GM21619 (cell line): ENCODE data around the gene YBX3.
A peak's percentile ranks its signal among the peaks of the same experiment; 100 is the strongest.
"Not testable (repeated sequence)": the region's sequence is repeated elsewhere in the genome, so short reads cannot be mapped to it uniquely, and the experiment has no call there.

Experiments
- ATAC-seq: cut with Tn5 transposase; IDR thresholded peaks from one replicate; pipeline ENCODE4 v1.9.1; 2021; ENCODE audit not compliant: unreplicated experiment

The YBX3 gene

DNA sequence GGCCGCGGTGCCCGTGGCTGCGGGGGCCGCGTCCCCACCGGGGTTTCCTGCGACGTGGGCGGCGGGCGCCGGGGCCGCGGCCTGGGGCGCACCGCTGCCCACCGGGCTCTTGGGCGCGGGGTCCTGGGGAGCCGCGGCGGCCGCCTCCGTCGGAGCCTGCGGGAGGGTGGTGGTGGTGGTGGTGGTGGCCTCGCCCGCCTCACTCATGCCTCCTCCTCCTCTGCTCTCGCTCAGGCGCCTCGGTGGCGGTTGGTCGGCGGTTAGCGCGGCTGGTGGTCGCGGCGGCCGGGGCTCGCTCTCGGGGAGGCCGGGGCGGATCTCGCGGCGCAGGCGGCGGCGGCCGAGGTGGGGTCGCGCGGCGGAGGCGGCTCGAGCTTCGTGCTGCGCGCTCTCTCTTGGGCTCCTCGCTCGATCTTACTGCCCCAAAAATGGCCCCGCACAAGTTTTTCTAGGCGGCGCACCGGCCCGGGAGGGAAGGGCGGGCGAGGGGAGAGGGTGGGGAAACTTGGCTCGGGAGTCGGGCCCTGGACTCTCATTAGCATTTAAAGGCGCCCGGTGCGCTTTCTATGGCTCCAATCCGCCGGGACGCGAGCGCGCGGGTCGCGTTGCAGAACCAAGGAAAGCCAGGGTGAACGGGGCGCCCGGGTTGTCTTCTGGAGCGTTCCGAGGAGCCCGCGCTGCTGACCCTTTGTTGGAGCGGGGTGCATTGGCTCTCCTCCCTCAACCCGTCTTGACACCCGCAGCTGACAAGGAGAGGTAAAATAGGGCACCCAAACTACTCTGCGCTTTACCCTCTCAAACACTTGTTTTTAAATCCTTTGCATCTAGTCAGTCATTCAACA is at the start of gene YBX3:
Gene YBX3, minus strand, starts transcription at position 419 of the 842 bp plus-strand sequence. Its CDS starts 212 bp downstream, at position 207.
- peak; percentile 47 for ATAC-seq

GRCh38 chr12:10771132-10771733 is 48.1 kb upstream of the YBX3 start:
- no peak for ATAC-seq

- no peak for ATAC-seq
These were observed 36.5 kb upstream of the YBX3 start for GRCh38 chr12:10759657-10760056.

DNA sequence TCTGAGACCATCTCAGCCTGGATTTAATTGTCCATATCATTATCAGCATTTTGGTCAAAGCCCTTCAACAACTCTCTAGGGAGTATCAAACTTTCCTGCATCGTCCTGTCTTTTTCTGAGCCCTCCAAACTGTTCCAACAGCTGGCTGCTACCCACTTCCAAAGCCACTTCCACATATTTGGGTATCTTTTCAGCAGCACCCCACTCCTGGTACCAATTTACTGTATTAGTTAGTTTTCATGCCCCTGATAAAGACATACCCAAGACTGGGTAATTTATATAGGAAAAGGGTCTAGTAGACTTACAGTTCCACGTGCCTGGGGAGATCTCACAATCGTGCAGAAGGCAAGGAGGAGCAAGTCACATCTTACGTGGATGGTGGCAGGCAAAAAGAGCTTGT is 33.1 kb upstream of the YBX3 start:
- ATAC-seq = no peak

GRCh38 chr12:10753059-10753458 is 29.9 kb upstream of the YBX3 start:
- no peak for ATAC-seq

- ATAC-seq = no peak
These were observed 27.2 kb upstream of the YBX3 start for GRCh38 chr12:10750385-10750727.

DNA sequence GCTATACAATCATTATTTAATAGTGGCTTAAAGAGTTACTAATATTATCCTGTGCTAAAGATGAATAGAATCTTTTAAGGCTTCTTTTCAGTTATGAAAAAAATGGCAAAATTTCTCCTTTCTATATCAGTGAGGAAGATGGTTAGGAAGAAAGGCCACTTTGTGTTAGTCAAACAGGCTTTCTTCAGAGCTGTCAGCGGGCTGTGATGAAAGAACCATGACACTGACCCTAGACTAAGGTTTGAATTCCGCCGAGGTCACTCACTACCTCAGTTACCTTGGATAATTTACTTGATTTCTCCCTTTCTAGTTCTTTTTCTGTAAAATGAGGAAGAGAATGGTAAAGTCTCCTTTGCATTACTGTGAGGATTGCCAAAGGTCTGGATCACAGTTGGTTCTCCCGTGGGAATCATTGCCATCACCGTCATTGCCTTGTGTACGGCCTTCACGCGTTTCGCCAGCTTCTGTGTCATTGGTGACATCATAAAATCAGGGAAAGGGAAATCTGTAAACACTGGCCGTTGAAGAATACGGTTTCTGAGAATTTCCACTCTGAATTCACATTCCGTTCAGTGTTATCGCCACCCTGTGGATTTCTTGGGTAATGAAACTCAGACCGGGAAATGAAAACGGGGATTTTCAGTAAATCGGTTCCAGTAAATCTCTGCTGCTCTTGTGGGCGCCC is 26.7 kb upstream of the YBX3 start:
- ATAC-seq = peak; percentile 95

DNA sequence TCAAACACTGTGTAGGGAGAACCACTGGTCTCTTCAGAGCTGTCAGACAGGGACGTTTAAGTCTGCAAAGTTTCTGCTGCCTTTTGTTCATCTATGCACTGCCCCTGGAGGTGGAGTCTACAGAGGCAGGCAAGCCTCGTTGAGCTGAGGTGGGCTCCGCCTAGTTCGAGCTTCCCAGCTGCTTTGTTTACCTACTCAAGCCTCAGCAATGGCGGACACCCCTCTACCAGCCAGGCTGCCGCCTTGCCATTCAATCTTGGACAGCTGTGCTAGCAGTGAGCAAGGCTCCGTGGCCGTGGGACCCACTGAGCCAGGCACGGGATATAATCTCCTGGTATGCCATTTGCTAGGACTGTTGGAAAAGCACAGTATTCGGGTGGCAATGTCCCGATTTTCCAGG is 24.6 kb upstream of the YBX3 start:
- no peak for ATAC-seq

GRCh38 chr12:10743420-10743819 is 20.3 kb upstream of the YBX3 start:
- ATAC-seq = not testable (repeated sequence)

DNA sequence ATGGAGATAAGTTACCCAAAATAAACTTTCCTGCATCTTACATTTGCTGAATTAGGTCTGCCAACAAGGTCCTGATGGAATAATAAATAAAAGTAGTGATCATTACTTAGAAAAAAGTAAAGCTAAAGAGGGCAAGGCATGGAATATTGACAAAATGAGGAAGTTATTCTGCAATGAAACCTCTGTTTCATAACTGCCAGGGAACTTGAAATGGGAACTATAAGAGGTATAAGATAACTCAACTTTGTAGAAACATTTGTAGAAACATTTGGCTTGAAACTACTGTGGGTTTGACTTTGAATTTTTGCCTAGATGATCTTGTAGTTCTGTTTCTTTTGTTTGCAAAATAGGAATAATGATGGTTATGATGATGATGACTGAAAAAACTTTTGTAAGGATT is 18.7 kb upstream of the YBX3 start:
- no peak for ATAC-seq

GRCh38 chr12:10740182-10740581 is 17.1 kb upstream of the YBX3 start:
- ATAC-seq = peak; percentile 37

DNA sequence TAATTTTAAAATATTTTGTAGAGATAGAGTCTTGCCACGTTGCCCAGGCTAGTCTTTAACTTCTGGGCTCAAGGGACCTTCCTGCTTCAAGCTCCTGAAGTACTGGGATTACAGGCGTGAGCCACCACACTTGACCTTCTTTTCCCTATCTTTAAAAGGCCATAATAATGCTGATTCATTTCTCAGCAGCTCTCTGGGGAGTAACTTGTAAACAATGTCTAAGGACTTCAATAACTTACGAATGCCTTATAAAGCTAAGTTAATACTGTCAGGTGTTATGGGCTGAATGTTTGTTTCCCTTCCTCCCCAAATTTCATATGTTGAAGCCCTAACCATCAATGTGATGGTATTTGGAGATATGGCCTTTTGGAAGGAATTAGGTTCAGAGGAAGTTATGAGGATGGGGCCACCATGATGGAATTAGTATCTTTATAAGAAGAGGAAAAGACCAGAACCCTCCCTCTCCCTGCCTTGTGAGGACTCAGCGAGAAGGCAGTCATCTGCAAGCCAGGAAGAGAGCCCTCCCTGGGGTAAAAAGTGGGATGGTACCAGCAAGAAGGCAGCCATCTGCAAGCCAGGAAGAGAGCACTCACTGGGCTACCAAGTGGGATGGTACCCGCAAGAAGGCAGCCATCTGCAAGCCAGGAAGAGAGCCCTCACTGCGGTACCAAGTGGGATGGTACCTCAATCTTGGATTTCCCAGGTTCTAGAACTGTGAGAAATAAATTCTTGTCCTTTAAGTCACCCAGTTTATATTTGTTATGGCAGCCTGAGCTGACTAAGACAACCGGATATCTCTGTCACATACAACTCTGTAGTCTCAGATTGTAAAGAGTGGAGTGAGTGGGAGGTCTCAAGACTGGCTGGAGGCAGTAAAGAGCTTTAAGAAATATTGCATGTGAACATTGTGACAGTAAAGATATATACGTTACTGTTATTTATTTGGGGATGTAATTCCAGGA is 16.3 kb upstream of the YBX3 start:
- no peak for ATAC-seq

- no peak for ATAC-seq
These were observed 14.1 kb upstream of the YBX3 start for GRCh38 chr12:10737249-10737648.

DNA sequence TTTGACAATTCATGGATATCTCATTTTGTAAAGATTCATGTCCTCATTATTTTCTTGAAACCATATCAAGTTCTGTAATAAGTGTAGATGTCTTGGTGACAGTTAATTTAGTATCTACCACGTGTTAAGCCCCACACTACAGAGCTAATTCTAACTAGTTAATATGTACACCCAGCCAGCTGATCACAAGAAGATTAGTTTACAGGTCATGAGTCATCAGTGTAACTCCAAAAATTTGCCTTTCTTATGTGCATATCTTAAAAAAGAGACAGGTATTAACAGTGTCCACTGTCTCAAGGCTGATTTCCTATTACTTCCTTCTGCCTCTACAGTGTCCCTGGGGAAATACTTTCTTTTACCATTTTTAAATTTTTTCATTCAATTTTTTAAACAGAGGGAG is 13.3 kb upstream of the YBX3 start:
- no peak for ATAC-seq

DNA sequence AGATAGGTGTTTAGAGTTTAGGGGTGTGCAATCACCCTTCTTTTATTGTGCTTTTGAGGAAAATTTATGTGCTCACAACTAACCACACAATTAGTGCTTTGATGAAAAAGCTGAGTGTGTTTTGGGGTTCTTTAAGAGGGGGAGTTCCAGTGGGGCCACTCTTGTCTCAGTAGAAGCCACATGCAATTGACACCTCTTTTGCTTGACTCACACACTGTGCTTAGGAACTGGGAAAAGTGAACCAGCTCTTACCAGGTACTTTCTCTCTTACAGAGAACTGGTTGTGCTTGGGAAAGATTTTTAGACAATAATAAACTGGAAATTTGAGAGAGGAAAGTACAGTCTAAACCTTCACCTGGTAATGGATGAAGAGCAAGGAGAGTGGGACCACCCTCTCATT is 12.3 kb upstream of the YBX3 start:
- ATAC-seq = no peak

GRCh38 chr12:10732549-10732948 is 9.4 kb upstream of the YBX3 start:
- no peak for ATAC-seq

DNA sequence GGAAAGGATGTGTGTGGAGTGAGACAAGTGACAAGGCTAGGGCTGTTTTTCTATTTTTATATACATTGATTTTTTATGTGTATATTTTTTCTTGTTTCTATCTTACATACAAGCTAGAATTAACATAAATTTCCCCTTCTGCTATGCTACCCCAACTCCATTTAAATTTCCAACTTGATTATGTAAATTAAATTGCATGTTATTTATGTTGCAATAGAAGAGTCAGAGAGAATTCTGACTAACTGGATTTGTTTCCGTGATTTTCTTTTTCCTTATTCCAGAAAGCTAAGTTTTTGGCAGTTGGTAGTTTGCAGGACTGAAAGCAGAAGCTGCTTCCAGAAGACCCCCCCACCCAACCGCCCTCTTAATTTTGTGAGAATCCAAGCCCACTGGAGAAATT is 8.9 kb upstream of the YBX3 start:
- no peak for ATAC-seq

DNA sequence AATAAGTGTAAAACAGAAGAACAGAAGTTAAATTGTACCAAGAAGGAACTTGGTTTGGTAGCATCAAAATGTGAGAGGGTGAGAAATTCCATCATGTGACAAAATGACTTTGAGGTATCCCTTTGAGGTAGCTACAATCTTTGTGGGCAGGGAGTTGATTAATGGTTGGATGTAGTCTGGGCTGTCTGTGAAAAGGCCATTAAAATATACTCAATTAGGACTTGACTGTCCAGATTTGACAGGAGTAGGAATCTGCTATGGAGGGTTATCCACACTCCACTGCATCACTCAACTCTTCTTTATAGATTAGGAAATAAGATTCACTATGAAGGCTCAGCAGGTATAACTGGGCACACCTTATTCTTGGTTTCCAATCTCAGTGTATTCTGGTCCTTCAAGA is 7.4 kb upstream of the YBX3 start:
- ATAC-seq = no peak

GRCh38 chr12:10728091-10728490 is 5.0 kb upstream of the YBX3 start:
- no peak for ATAC-seq

DNA sequence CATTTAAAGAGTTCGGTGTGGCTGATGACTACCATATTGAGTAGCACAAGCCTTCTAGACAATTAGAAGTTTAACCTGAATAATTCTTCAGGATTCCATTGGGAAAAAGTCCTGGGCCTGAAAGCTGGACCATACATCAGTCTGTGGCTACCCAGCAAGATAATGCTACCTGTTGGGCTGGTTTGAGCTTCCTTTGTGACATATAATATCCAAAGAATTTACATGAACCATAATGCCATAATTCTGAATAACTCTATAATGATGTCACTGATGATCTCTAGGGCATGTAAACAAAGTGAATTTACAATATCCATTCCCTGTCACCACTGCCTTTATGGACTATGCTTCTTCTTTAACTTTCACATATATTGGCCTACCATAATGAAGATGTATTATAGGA is 3.8 kb upstream of the YBX3 start:
- ATAC-seq = no peak

DNA sequence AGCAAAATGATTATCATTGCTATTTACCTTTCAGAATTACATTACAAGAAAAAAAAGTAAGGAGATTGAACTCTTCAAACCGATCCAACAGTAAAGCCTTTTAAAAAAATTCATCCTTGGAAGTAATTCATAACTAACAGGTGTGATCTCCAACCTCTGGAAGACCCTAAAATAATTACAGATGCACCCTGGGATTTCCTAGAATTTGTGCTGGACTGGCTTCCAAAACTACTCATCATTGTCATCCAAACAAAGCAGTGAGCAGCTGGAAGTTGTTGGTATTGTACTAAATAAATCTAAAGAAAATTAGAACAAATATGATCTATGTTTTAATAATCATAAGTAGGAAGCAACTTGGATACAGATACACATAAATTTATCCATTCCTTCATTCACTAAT is 1.9 kb upstream of the YBX3 start:
- ATAC-seq = no peak
